Cortex of kidney (tissue), 1 donor: ENCODE measurements around the gene GNAT2.

Source experiments
- DNase-seq: peaks from one replicate; lab custom pipeline; 2025; lab: John Stamatoyannopoulos, UW

Gene GNAT2

DNA sequence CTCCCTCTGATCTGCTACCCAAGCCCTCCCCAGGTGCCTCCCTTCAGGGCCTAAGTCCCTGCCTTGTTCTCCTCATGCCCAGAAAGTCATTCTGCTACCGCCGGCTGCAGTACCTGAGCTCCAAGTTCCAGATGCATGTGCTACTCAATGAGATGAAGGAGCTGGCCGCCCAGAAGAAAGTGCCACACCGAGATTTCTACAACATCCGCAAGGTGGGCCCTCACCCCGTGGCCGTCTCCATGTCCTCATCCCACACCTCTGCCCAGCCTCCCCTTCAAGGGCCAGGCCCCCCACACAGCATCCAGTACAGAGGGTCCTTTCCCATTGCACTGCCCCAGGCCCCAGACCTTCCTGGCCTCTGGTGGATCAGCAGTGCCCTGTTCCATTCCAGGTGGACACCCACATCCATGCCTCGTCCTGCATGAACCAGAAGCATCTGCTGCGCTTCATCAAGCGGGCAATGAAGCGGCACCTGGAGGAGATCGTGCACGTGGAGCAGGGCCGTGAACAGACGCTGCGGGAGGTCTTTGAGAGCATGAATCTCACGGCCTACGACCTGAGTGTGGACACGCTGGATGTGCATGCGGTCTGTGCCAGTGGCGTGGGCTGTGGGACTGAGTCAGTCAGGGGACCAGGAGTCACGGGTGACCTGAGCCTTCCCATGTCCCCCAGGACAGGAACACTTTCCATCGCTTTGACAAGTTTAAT, 8.4 kb upstream of the GNAT2 start:
- DNase-seq: no peak

DNA sequence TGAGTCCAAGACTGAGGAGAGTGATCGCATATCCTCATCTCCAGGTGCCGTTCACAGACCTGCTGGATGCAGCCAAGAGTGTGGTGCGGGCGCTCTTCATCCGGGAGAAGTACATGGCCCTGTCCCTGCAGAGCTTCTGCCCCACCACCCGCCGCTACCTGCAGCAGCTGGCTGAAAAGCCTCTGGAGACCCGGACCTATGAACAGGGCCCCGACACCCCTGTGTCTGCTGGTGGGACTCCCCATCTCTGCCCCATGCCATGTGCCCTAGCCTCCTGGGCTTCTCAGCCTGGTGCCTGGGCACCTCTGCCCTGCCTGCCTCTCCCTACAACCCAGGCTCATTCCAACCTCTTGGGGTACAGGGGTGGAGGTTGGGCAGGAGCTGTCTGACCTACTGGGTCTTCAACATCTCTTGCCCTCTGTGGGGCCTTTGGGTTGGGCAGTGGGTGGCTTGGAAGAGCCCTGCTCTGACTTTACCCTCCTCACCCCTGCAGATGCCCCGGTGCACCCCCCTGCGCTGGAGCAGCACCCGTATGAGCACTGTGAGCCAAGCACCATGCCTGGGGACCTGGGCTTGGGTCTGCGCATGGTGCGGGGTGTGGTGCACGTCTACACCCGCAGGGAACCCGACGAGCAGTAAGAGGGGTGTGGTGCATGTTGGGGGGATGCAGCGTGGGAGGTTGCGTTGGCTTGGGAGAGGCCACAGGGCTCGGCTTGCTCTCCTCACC, 7.4 kb upstream of the GNAT2 start:
- no peak for DNase-seq

DNA sequence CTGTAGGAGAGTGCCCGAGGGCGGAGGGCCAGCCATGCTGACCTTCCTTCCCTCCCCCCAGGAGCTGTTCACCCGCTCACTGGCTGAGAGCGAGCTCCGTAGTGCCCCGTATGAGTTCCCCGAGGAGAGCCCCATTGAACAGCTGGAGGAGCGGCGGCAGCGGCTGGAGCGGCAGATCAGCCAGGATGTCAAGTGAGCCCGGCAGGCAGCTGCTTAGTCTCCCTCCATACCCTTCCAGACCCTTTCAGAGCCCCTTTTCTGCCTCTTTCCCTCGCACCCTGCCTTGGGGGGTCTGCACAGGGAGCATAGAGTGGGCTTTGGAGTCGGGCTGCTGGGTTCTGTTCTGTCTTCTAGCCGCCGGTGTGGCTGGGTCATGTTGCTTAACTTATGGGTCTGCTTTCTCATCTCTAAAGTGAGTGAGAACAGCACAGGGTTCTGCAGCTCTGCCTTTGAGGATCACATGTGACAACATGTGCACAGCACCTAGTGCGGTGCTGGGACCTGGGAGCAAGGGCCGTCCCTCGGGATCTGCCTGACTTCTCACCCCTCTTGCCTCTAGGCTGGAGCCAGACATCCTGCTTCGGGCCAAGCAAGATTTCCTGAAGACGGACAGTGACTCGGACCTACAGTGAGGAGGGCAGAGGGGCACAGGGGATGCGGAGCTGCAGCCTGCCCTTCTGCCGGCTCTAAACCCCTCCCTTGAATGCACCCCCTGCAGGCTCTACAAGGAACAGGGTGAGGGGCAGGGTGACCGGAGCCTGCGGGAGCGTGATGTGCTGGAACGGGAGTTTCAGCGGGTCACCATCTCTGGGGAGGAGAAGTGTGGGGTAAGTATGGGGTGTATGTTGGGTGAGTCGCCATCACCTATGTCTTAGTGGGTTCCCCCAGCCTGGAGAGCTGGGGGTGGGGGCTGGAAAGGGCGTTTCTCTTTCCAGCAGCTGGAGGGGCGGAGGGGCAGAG, 6.5 kb upstream of the GNAT2 start:
- no peak for DNase-seq

DNA sequence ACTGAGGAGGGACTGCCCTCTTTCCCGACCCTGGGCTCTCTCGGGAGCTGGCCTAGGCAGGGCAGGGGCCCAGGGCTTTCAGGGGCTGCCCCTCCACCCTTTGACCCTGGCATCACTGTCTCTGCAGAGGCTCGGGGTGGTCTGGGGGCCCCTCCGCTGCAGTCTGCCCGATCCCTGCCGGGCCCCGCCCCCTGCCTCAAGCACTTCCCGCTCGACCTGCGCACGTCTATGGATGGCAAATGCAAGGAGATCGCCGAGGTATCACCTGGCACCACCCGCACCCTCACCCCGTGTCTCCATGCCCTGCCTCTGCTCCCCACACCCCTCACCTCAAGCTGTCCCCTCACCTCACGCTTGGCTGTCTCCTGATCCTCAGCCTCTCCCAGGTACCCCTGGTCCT, 5.8 kb upstream of the GNAT2 start:
- DNase-seq: no peak

- DNase-seq: no peak
Measured at GRCh38 chr1:109624201-109625010, 5.0 kb upstream of the GNAT2 start.

- no peak for DNase-seq
Measured at GRCh38 chr1:109623601-109624161, 4.3 kb upstream of the GNAT2 start.

DNA sequence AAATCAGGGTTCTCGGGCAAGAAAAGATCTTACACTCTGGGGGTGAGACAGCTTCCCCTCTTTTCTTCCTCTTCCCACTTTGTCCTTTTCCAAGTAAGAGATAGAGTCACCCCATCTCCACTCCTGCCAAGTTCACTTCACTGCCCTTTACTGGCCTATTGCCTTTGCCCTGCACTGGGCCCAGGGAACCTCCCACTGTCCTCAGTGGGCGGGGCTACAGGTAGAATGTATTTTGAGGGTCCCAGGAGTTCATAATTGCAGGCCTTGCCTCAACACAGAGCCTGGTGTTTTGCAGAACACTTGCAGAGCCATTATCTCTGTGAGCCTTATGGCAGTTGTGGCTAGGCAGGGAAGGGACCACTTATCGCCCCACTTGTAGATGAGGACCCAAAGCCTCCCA, 3.5 kb upstream of the GNAT2 start:
- no peak for DNase-seq

DNA sequence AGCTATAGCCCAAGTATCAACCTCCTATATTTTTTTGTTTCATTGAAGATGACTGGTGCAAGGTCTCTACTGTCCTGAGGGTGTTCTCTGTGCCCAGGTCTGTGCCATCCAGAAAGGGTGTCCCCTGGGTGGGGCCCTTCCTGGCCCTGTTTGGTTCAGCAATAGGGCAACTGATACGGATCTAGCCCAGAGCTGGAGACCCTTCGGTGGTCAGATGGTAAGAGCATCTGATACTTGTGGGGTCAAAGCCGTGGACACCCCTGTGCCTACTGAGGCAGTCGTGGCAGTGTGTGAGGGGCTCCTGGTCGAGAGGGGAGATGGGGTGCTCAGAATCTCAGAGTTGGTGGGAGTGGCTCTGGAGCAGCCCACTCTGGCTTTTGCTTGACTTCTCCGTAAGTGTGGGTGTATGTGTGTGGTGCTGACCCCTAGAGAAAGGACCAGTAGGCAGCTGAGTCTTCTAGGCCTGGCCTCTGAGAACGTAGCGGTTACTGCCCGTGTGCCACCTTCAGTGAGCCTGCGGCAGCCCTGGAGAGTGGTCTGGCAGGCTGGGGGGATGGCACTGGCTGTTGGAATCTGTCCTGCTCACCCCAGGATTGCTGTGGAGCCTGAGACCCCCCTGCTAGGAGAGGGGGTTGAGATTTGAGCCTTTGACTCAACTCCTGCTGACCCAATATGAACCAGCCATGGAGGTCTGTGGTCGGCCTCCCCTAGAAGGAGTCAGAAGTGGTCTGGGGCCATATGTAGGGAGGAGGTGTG, 2.9 kb upstream of the GNAT2 start:
- DNase-seq: no peak

DNA sequence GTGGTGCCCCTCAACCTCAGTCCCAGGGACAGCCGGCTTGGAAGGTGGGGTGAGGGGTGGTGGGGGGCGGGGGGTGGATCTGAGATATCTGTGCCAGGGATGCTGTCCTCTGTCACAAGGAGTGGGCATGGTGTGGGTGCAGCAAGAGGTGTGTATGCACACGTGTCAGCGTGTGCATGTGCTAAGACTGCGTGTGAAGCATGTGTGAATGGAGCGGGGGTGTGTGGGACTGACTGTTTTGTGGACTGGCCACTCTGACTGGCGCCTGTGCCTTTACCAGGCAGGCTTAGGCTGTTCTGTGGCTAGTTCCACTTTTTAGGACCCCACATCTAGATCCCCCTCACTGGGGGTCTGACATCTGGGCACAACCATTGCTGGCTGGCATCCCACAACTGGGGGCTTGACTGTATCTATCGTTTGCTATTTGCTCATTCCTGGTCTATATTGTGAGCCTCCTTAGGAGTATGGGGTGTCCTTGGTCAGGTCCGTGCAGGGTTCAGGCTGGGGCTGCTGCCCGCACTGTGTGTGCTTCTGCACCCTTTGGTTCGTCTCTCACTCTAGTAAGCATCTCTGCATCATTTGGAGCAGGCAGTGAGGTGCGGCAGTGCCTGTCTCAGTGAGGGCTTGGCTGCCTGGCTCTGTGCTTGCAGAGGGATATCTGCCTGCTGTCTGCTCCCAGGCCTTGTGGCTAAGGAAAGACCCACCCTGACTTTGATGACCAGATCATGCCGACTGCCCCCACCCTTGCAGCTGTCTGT, 2.1 kb upstream of the GNAT2 start:
- DNase-seq: no peak

GRCh38 chr1:109620841-109621286, 1.4 kb upstream of the GNAT2 start:
- DNase-seq: no peak

DNA sequence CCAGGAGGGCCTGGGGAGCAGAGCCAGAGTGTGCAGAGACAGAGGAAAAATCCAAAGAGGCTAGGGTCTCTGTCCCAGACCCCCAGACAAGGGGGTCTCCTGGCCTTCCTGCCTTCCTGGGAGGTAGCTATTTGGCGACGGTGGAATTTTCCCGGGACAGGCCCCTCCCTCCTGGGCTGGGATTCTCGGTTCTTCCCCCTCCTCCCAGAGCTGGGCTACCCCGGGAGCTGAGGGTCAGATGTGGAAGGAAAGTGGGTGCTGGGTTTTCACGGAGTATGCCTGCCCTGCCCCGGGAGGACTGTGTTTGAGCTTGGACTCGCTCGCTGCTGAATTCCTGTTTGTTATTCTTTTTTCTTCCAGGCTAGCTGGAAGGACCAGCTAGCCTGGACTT, 980 bp upstream of the GNAT2 start:
- no peak for DNase-seq

DNA sequence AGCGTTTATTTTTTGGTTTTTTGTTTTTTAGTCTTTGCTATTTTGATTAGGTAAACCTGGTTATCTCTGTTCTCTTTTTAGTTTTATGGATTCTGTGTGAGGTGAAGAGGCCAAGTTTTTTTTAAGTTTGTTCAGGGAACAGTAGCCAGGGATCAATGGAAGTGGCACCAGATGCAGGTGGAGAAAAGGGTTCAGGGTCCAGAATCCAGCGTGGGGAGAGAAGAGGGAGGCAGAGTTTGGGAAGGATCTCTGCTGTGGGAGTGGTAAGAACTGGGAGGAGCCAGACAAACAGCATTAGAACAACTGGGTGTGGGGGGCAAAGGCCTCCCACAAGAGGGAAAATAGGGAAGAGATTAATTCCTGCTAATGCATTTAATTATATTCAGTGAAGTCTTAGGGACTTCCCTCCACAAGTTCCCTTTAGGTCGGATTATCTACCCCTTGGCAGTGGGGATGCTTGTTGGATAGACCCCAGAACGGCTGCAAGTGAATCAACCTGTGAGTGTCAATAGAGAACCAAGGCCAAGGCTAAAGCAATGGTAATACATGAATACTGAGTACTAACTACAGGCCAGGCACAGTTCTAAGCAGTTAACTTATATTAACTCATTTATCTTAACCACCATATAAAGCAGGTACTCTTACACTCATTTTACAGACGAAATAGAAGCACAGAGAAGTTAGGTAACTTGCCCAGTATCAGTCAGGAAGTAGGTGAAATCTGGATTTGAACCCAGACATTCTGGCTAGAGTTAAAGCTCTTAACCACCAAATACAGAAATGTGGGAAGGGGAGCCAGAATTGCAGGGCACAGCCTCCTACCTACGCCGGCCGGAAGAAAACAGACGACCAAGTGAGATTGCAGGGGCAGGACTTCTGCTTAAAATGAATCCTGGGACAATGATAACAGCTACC, 498 bp downstream of the GNAT2 start:
- no peak for DNase-seq

GRCh38 chr1:109617291-109617801, 2.1 kb downstream of the GNAT2 start:
- no peak for DNase-seq

GRCh38 chr1:109616391-109616790, 3.0 kb downstream of the GNAT2 start:
- no peak for DNase-seq

DNA sequence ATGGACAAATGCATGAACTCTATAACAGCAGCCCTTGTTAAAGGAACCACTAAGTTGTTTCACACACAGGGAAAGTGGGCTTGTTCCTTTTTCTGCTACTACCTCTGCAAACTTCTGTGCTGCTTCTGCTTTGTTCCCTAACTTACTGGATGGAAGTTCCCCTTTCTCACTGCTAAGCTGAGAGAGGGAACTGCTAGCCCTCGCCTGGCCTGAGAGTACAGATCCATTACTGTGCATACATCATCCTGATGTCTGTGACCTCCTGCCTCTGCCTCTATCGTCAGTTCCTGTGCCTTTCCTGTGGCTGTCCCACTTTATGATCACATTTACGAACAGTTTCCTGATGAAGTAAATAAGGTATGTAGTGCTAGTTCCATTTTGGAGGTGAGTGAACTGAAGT, 3.5 kb downstream of the GNAT2 start:
- no peak for DNase-seq

GRCh38 chr1:109613361-109614147, 5.9 kb downstream of the GNAT2 start:
- no peak for DNase-seq

GRCh38 chr1:109611308-109611990, 8.0 kb downstream of the GNAT2 start:
- no peak for DNase-seq
